Superior temporal gyrus (tissue), 1 donor: ENCODE measurements around the gene C2CD4D.

ENCODE experiments used
- DNase-seq: peaks from one replicate; pipeline ENCODE4 v3.0.0-alpha.2; 2016; ENCODE audit errors: extremely low spot score

C2CD4D gene

GRCh38 chr1:151814971-151815545 lies 24.6 kb downstream of the C2CD4D start:
- no peak for DNase-seq

GRCh38 chr1:151814426-151814825 lies 25.2 kb downstream of the C2CD4D start:
- DNase-seq: no peak

GRCh38 chr1:151813271-151813977 lies 26.2 kb downstream of the C2CD4D start:
- no peak for DNase-seq

DNA sequence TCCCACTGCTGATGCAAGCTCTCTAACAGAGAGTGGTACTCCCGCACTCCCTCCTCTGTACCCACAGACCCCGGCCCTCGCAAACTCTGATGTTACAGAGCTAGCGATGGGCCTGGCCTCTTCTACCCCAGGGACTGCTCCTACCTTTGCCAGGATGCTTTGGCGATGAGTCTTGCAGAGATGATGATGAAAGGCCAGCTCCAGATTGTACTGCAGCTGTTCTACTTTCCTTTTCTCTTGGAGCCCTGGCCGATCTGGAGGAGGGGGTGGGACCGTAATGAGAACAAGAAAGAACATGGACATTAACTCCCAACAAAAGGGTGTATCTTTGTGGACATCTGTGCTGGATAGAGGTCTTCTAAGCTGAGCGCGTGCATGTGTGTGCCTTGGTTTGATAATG lies 28.4 kb downstream of the C2CD4D start:
- no peak for DNase-seq

- DNase-seq: no peak
These were observed 29.5 kb downstream of the C2CD4D start for GRCh38 chr1:151809985-151810556.

DNA sequence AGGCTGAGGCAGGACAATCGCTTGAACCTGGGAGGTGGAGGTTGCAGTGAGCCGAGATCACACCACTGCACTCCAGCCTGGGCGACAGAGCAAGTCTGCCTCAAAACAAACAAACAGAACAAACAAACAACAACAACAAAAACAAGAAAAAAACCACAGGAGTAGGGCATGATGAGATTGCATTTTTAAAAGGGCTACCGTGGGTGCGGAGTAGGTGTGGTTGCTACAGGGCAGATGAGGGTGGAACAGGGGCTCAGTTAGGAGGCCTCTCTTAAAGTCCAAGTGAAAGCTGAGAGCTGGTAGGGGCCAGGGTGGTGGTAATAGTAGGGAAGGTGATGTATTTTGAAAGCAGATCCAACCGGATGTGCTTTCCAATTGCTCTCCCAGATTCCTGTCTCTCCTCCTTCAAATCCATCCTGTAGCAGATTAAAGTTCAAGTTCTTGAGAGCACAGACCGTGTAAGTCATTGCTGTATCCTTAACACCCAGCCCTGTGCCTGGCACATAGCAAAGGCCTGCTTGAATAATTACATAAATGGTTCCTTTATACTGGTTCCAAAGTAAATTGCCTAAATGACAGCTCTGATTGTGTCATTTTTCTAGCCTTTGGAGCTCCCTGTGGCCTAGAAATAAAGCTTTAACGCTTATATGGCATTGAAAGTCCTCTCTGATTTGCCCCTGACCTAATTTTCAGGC lies 30.2 kb downstream of the C2CD4D start:
- peak; percentile 62 for DNase-seq

DNA sequence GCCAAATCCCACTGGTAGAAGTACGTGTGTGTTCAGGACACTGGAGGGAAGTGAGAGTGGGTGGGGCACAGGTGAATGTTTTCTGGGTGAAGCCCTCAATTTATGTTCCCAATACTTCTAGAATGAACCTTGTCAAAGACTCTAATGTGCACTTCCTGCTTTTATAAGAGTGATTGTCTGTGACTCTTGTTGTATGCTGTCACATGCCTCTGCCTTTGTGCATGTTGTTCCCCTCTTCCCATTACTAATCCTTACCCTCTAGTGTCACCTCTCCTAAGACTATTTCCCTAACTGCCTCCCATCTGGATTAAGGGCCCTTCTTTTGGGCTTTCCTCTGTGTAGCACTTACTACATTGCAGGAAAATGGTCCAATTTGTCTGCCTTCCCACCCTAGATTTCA lies 31.9 kb downstream of the C2CD4D start:
- DNase-seq: no peak

GRCh38 chr1:151807131-151807530 lies 32.5 kb downstream of the C2CD4D start:
- DNase-seq: no peak

GRCh38 chr1:151806170-151806569 lies 33.5 kb downstream of the C2CD4D start:
- DNase-seq: no peak

GRCh38 chr1:151805066-151805820 lies 34.4 kb downstream of the C2CD4D start, which contains the start of gene LINGO4:
LINGO4 (minus strand) TSS chr1:151805419; CDS start chr1:151802704, 2,715 bp downstream.
- DNase-seq: no peak

DNA sequence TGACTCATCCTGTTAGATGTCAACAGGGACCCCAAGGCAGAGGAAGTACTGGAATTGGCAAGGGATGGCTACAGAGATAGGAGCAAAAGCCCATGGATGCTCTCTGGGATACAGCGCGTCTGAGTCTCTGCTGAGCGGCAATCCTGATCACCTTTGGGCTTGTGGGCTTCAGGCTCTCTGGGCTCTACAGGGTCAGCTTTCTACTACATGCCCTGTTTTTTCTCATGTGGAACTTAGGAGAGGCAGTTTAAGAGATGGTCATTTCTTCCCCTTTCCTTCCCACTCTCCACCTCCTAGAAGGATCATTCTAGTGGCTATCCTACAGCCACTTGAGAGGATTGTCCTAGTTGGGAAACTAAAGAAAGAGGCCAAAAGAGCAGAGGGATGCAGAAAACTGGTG lies 35.7 kb downstream of the C2CD4D start:
- no peak for DNase-seq

DNA sequence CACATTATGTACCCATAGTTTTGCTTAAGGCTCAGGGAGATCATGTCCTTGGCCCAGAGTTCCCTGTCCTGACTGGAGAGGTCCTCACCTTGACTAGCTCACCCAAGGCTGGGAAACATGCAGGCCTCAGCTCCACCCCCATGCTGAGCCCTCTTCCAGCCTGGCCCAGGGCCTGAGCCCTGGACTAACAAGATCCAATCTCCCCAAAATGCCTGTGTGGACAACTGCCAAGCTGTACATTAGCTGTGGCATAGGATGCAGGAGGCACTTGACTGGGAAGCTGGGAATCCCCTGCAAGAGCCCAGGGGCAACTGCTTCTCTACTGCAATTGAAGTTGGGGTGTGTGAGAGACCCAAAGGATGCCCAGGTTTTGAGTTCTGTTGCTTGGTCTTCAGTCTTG lies 36.5 kb downstream of the C2CD4D start:
- DNase-seq: no peak

GRCh38 chr1:151802372-151802771 lies 37.2 kb downstream of the C2CD4D start:
- no peak for DNase-seq

- DNase-seq: no peak
These were observed 37.8 kb downstream of the C2CD4D start for GRCh38 chr1:151801846-151802245.

- no peak for DNase-seq
These were observed 38.3 kb downstream of the C2CD4D start for GRCh38 chr1:151801310-151801820.

- no peak for DNase-seq
These were observed 38.8 kb downstream of the C2CD4D start for GRCh38 chr1:151800830-151801229.

DNA sequence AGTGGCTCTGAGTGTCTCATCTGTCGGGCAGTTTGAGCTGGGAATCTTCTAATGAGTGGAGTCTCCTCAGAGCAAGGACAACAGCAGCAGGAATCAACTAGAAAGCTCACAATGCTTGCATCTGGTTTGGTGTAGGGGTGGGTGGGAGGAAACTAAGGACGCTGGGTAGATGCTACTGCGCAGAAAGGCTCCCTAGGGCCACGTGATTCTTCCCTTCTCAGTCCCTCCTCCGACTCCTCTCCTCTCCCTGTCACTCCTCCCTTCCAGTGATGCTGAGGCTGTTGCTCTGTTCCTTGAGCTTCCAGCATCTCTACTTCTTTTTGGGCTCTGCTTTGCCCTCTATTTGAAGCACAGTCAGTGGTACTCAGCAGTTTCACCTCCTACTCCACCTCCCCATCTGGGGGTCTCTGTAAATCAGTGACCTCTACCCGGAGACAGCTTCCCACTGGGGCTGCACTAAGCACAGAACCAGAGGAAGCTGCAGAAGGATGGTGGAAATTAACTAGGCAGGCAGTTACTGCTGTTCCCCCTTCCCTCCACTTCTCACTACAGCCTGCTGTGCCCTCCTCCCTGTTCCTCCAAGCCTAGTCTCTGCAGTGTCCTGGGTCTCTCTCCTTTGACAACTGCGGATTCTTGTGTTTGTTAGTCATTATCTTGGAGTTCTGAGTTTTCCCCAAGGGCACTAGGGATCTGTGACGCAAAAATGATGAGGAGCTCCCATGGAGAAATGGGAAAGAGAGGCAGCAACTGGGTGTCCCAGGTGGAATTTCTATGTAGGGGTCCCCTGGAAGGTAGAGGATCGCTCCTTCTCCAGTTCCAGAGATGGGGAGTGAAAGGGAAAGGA lies 40.2 kb downstream of the C2CD4D start:
- peak; percentile 30 for DNase-seq

- no peak for DNase-seq
These were observed 41.0 kb downstream of the C2CD4D start for GRCh38 chr1:151798571-151798970.

- no peak for DNase-seq
These were observed 48.5 kb downstream of the C2CD4D start for GRCh38 chr1:151790940-151791651.
